Mesenteric fat pad (tissue), 1 donor: ENCODE data around the gene XPC. TPM values are rescaled to one million over a fixed set of nuclear protein-coding genes. Genes with fewer than 3 reads are reported as not detected.

Experiments used
- DNase-seq: peaks from one replicate; pipeline ENCODE4 v3.0.0-alpha.2; 2020; ENCODE audit warnings: low spot score
- total RNA-seq: library from RNA; stranded (reverse); fragmentation: NEBNext Ultra II Directional; extraction: Animal tissue kit (Norgen Biotek cat#: 25700); gene quantifications from one replicate; pipeline ENCODE4 v1.2.1, GENCODE V29; 2021
- donor health status: DM: yes; HTN: yes; CAD: no.

Gene XPC
- total RNA-seq, 1 donor from 2014 or later = 24.8 TPM

- DNase-seq = no peak
Measured at GRCh38 chr3:14208977-14209394, 30.6 kb upstream of the XPC start.

- no peak for DNase-seq
Measured at GRCh38 chr3:14208168-14208567, 29.8 kb upstream of the XPC start.

GRCh38 chr3:14206548-14207177, 28.3 kb upstream of the XPC start:
- no peak for DNase-seq

DNA sequence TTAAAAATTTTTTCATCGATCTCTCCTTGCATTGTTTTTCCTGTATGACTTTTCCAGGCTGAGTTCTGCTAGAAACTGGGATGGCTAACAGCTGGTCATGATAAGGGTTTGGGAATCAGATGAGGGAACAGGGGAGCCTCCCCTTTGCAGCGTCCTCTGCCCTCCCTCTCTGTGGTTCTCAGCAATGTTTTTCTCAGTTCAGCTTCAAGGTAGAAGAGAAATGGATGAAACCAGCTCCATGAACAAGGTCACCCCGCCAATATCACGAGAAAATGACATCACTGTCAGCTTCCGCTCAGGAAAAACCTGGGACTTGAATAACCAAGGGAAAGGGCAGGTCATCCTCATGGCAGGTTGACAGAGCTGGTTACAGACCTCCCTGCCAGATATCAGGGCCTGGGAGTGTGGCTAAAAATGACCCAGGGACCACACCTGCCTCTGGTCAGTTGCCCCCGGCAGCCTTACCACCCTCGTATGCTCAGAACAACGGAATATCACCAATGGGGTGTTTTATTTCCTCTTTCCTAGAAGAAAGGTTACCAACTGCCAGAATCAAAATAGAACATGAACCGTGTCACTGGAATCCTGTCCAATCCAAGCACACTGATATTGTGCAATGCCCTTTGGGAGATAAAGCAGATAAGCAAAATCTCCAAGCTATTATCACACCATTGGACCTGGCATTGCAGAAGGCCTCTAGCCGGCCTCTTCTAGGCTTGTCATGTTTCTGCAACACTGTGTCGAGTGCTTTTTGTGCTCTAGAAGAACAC, 26.3 kb upstream of the XPC start:
- DNase-seq = no peak

GRCh38 chr3:14203521-14204079, 25.2 kb upstream of the XPC start:
- no peak for DNase-seq

DNA sequence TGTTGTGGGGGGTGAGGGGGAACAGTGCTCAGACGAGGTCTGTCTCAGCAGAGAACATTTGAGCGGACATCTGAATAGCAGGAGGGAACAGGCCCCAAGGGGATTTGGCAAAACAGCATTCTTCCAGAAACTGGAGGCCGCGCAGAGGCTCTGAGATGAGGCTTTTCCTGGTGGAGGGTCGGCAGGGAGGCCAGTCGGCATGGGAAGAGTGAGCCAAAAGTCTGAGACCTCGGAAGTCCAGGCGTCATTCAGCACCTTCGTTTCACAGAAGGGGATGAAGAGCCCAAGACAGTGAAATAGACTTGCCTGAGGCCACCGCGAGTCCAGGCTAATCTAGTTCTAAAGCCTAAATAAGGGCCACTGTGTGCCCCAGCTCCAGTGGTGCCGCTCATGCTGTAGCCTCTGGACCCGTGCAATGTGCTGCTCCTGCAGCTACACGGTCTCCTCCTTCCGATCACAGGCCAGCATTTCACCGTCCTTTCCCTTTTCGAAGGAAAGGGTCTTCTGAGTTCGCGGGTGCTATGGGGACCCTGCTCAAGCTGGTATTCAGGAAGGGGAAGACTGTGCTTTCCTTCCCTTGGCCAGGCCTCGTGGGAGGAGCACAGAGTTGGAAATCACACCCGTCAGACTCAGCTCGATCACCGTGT, 24.6 kb upstream of the XPC start:
- no peak for DNase-seq

DNA sequence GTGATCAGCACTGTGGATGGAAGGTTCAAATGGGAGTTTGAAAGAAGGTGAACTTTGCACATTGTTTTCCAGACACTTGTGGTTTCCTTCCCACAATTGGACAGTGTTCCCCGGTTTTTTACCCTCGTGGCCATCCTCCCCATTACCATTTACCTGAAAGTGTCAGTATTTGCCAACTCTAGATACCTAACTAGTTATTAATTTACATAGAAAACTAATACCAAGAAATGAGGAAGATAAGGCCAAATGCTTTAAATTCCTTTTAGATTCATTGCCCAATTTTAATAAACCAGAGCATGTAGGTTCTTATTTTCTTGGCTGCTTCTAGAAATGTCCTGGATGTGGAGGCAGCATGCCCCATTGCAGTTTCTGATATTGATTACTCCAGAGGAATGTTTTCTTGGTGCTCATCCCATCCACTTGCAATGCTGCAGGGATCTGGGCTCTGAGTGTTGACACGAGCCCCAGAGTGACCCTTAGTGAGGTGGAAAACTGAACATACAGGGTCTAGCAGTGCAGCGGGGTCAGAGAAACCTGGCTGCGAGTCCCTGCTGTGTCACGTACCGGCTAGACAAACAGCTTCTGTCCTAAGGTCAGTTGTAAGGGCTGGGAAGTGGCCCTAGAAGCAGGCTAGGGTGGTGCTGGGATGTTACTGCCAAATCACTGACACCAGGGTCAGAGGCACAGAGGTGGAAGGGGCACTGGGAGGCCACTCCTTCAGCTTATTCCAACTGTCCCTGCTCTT, 23.7 kb upstream of the XPC start:
- no peak for DNase-seq

DNA sequence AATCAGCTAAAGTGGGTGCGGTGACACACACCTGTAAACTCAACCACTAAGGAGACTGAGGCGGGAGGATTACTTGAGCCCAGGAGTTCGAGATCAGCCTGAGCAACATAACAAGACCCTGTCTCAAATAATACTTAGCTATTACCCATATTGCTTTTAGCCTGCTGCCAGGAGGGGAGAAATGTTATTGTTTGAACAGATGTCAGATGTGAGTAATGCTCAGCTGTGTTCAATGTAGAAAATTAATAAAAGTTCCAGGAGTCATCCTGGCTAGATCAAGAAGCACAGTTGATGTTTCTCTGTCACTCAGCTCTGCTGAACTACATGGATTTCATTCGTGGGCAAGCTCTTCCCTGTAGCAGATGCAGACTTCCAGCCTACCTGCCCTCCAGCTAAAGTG, 22.4 kb upstream of the XPC start:
- no peak for DNase-seq

DNA sequence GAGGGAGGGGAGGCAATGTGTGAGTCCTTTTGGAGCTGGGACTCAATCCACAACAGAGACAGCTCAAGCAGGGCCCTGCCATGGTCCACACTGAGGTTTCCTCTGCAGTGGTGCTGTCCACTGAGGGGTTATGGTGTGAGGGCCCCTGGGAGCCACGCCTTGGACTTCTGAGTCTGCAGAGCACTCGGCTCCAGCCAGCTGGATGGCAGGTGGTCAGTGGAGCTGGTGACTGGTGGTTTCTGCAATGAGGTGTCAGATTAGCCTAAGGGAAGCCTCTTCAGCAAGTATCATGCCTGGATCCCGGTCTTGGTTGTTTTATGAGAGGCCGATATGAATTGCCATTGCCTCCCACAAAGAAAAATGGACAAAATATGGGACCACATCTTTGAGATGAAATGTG, 21.9 kb upstream of the XPC start:
- DNase-seq = no peak

GRCh38 chr3:14199641-14200040, 21.2 kb upstream of the XPC start:
- no peak for DNase-seq

DNA sequence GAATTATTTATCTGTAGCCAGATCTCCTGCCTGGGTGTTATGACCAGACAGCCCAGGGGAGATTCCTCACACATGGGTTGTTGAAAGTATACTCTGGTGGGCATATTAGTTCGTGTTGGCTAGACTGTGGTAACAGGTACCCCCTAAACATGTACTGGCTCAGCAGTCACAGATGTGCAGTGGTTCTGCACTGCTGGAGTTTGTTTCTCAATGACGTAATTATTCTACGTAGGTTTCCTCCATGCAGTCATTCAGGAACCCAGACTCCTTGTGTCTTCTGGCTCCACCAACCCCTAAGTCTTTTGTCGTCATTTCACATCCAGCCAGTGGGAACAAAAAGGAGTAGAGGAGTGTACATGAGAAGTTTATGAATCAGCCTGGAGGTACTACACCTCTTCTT, 16.5 kb upstream of the XPC start:
- no peak for DNase-seq

- DNase-seq = no peak
Measured at GRCh38 chr3:14188041-14188754, 9.8 kb upstream of the XPC start.

DNA sequence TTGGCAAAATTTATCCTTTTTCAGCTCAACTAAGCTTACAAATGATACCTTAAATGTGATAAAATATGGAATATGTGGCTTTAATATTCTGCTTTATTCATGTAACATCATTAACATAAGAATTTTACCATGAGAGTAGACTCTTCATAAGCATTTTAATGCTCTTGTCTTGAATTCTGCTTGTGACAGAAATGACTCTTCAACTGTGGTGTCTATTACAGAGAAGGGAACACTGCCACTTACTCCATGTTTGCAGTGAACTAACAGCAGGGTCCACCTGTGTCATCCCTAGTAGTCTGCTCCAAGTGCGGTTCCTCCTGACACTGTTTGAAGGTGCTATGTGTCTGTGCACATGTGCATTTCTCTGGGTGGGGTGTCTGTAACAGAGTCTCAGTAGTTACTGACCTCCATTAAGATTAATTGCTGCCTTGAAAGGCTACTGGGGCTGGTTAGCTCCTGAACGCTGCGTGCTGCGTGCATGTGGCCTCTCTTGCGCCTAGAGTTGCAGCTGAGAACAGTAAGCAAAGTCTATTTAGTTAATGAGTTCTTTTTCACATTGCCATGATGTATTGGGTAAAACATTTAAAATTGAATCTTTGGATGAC, 8.6 kb upstream of the XPC start:
- DNase-seq = no peak

DNA sequence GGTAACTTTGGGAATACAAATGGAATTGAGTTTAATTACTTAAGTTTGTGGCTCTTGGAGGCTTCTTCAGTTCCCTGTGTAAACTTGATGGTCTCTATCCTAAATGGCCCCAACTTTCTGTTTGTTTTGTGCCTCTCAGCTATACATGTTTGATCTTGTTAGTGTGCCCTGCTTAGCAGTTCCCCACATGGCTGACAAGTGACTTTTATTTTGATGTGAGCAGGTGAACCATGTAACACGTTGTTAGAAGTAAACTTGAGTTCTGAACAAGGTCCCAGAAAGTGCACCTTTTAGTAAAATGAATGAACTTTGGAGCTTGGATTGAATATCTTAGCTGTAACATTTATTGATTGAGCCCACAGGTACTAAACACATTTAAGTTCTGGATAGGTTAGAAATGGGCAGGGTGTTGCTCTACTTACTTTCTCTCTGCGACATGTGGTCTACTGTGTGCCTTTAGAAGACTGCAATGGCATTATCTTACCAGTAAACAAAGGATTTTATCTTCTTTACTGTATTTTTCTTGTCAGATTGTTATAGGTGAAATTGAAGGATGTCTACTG, 4.7 kb upstream of the XPC start:
- no peak for DNase-seq

GRCh38 chr3:14181253-14181652, 2.9 kb upstream of the XPC start:
- no peak for DNase-seq

GRCh38 chr3:14179795-14180194, 1.4 kb upstream of the XPC start:
- DNase-seq = no peak

DNA sequence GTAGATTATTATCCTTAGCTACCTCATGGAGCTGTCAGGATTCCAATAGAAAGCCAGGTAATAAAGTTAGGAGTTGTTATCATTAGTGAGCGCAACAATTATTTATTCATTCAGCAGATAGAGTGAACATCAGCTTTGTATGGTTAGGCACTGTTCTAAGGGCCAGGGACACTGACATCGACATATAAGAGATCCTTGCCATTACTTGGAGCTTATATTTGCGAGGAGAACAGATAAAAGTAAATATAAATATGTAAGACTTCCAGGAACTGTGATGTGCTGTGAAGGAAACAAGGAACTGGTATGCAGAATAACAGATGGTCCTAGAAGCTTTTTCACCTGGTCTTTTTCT, 689 bp upstream of the XPC start:
- no peak for DNase-seq

GRCh38 chr3:14177580-14178246, 688 bp downstream of the XPC start:
- DNase-seq = no peak

DNA sequence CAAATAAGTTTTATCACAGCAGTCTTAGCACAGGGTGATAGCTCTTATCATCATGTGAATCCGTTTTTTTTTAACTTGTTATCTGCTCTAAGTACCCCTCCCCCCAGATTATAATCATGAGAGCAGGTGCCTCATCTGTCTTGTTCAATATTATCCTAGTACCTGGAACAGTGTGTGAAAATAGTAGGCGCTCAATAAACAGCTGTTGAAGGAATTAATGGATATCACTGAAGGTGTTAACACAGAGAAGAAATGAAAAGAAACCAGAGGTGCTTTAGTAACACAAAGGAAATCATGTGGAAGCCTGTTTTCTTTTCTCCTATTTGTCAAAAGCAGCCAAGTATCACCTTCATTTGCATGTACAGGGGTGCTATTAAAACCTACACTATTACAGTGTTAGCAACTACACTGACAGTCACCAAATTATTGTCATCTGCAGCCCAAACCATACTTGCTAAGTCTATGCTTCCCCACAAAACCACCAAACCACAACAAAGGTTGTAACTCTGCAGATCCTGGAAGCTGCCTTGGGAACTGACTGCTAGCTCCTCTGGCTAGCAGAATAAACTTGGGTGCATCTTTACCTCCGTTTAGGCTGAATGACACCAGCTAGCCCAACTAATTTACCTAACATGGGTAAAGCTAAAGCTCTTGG, 2.9 kb downstream of the XPC start:
- no peak for DNase-seq
